ENCODE results near the gene PISD. TPM values are rescaled to one million over a fixed set of nuclear protein-coding genes. Genes with fewer than 3 reads are reported as not detected.
"Not testable (repeated sequence)": the region's sequence is repeated elsewhere in the genome, so short reads cannot be mapped to it uniquely, and the experiment has no call there.

Gene PISD
- total and polyA plus RNA-seq, 2 donors (not counting 3 experiments of a cell fraction or from before 2014, with no cell fraction given), result 53.4 to 58.0 TPM

GRCh38 chr22:31660860-31661341 is 1.1 kb downstream of the PISD start:
- POLR2A ChIA-PET, result not testable (repeated sequence)
- peak; percentile 53 for DNase-seq (ENCODE audit: low read depth, low spot score)

GRCh38 chr22:31659246-31659645 is 2.8 kb downstream of the PISD start:
- Histone ChIP-seq H3K79me2 (ENCODE audit: control insufficient read depth, insufficient read depth, low read length) (peaks cover 62% of the 10 kb centered on the region), H3K9me3 (replicated peaks; ENCODE audit: control insufficient read depth, insufficient read depth, low read length) (no peaks in the 10 kb centered on the region), H3K36me3 (ENCODE audit: control insufficient read depth in 2 of 2, extremely low read depth in 1 of 2, insufficient read depth in 2 of 2, low read length in 2 of 2) (no peaks in the 10 kb centered on the region), H3K9ac (replicated peaks; ENCODE audit: extremely low read depth, insufficient read depth, low read length) (no peak overlapping the region), H3K27me3 (ENCODE audit: control insufficient read depth in 2 of 2, insufficient read depth in 2 of 2, low read length in 2 of 2) (no peaks in the 10 kb centered on the region), H3K9me1 (replicated peaks; ENCODE audit: control insufficient read depth, extremely low read depth, insufficient read depth, low read length) (no peaks in the 10 kb centered on the region), H3K27ac (ENCODE audit: insufficient read depth, low read depth, low read length) (no peak overlapping the region), H3K4me1 (ENCODE audit: control insufficient read depth, extremely low read depth, insufficient read depth, low read length) (peaks cover 11% of the 10 kb centered on the region), H2AFZ (ENCODE audit: low read depth, low read length) (no peak overlapping the region), H4K20me1 (replicated peaks; ENCODE audit: control insufficient read depth, extremely low read depth, insufficient read depth, low read length) (no peaks in the 10 kb centered on the region), H3K4me2 (ENCODE audit: insufficient read depth, low read length) (no peak overlapping the region), H3K4me3 (replicated peaks in 1 of 3; ENCODE audit: insufficient read depth in 1 of 3, low read depth in 1 of 3, low read length in 3 of 3) (no peak overlapping the region)
- CTCF ChIA-PET, result no interaction called here
- no peak for FAIRE-seq
- DNase-seq (ENCODE audit: low read depth, low spot score), result no peak
- dilution Hi-C loops (cut with MboI; ENCODE audit: extremely low pct_ligation_motif_present, low sequenced_read_pairs), result no loop called here
- no TSS peak for BruUV-seq (replicated peaks)
- TF ChIP-seq JUN (IDR thresholded peaks at IDR 0.05; ENCODE audit: borderline replicate concordance, insufficient read depth, insufficient read length, low read depth) (no peak), GATA2 (IDR thresholded peaks at IDR 0.05; ENCODE audit: insufficient read depth, insufficient read length, low read depth, low read length) (no peak), CTCF (IDR thresholded peaks at IDR 0.05; ENCODE audit: extremely low read depth in 1 of 2, insufficient read depth in 1 of 2, low read depth in 1 of 2, low read length in 2 of 2) (no peak), POLR2AphosphoS5 (IDR thresholded peaks at IDR 0.05; ENCODE audit: insufficient read depth, low read depth, low read length) (no peak), MAX (IDR thresholded peaks at IDR 0.05; ENCODE audit: insufficient read depth, insufficient read length) (no peak), MYC (IDR thresholded peaks at IDR 0.05; ENCODE audit: low read depth, low read length) (no peak), POLR2A (IDR thresholded peaks at IDR 0.05; ENCODE audit: low read depth, low read length) (no peak), EZH2 (IDR thresholded peaks at IDR 0.05; ENCODE audit: borderline replicate concordance, low read depth, low read length, severe bottlenecking) (no peak), FOS (IDR thresholded peaks at IDR 0.05; ENCODE audit: borderline replicate concordance, insufficient read depth, low read length) (no peak)
- intact Hi-C loops (cut with micrococcal nuclease), result no loop called here
- POLR2A ChIA-PET, result no interaction called here

More at GRCh38 chr22:31660860-31661341, 1.1 kb downstream of the PISD start:
- Histone ChIP-seq H3K79me2 (ENCODE audit: control insufficient read depth, insufficient read depth, low read length) (peaks cover 48% of the 10 kb centered on the region), H3K27ac (ENCODE audit: insufficient read depth, low read depth, low read length) (peak overlapping the region; percentile 63), H3K4me3 (replicated peaks in 1 of 3; ENCODE audit: insufficient read depth in 1 of 3, low read depth in 1 of 3, low read length in 3 of 3) (peak overlapping the region in 2 of 3 experiments; percentile 90 to 92), H3K9ac (replicated peaks; ENCODE audit: extremely low read depth, insufficient read depth, low read length) (peak overlapping the region; percentile 77), H3K4me2 (ENCODE audit: insufficient read depth, low read length) (peak overlapping the region; percentile 69), H3K4me1 (ENCODE audit: control insufficient read depth, extremely low read depth, insufficient read depth, low read length) (peaks cover 11% of the 10 kb centered on the region)
- H2AFZ ChIP-seq (ENCODE audit: low read depth, low read length); H4K20me1 ChIP-seq (replicated peaks; ENCODE audit: control insufficient read depth, extremely low read depth, insufficient read depth, low read length); intact Hi-C loops (cut with micrococcal nuclease); H3K36me3 ChIP-seq (ENCODE audit: control insufficient read depth in 2 of 2, extremely low read depth in 1 of 2, insufficient read depth in 2 of 2, low read length in 2 of 2); H3K9me1 ChIP-seq (replicated peaks; ENCODE audit: control insufficient read depth, extremely low read depth, insufficient read depth, low read length); H3K9me3 ChIP-seq (replicated peaks; ENCODE audit: control insufficient read depth, insufficient read depth, low read length); H3K27me3 ChIP-seq (ENCODE audit: control insufficient read depth in 2 of 2, insufficient read depth in 2 of 2, low read length in 2 of 2); dilution Hi-C loops (cut with MboI; ENCODE audit: extremely low pct_ligation_motif_present, low sequenced_read_pairs); BruUV-seq (replicated peaks): not testable (repeated sequence)
- peak; percentile 58 for TF ChIP-seq FOS (IDR thresholded peaks at IDR 0.05; ENCODE audit: borderline replicate concordance, insufficient read depth, low read length)
- peak; percentile 15 for FAIRE-seq
- CTCF ChIA-PET, result interaction anchor here (0.5 to 2.7 kb wide), 3 partner anchors 104 to 310 kb away, joined by 3 to 18 read pairs (median 17); no protein-coding TSS in a partner anchor
